ENCODE data around the gene PPP4R3B. TPM values are rescaled to one million over a fixed set of nuclear protein-coding genes. Genes with fewer than 3 reads are reported as not detected.

Gene PPP4R3B
- total RNA-seq, 1 donor from 2014 or later, result 38.2 TPM

GRCh38 chr2:55636831-55637230, 19.4 kb upstream of the PPP4R3B start:
- Mint-ChIP-seq H3K27me3 (ENCODE audit: low read depth, unreplicated experiment) (no peaks in the 10 kb centered on the region), H3K36me3 (ENCODE audit: low read depth, unreplicated experiment) (peaks cover 4% of the 10 kb centered on the region), H3K9me3 (ENCODE audit: unreplicated experiment) (no peaks in the 10 kb centered on the region), H3K27ac (ENCODE audit: unreplicated experiment) (no peak overlapping the region), H3K4me1 (ENCODE audit: low read depth, unreplicated experiment) (no peaks in the 10 kb centered on the region), H3K4me3 (ENCODE audit: unreplicated experiment) (no peak overlapping the region)
- Histone ChIP-seq H2AFZ (ENCODE audit: low read depth, low read length) (no peak overlapping the region), H4K20me1 (ENCODE audit: insufficient read depth, low read length) (no peaks in the 10 kb centered on the region), H3K27me3 (ENCODE audit: insufficient read depth, low read length) (no peaks in the 10 kb centered on the region), H3K4me2 (ENCODE audit: low read length) (no peak overlapping the region), H3K4me1 (ENCODE audit: insufficient read depth, low read length) (no peaks in the 10 kb centered on the region), H3K4me3 (ENCODE audit: insufficient read depth, low read depth, low read length) (no peak overlapping the region), H3K36me3 (ENCODE audit: insufficient read depth, low read length) (peaks cover 22% of the 10 kb centered on the region), H3K27ac (ENCODE audit: low read depth, low read length) (no peak overlapping the region), H3K79me2 (ENCODE audit: insufficient read depth, low read length) (no peaks in the 10 kb centered on the region), H3K9ac (ENCODE audit: low read length) (no peak overlapping the region), H3K9me3 (ENCODE audit: insufficient read depth, low read depth, low read length) (no peaks in the 10 kb centered on the region)
- DNase-seq (ENCODE audit: low read depth) (no peak), FAIRE-seq (no peak)
- TF ChIP-seq CTCF (IDR thresholded peaks at IDR 0.05; ENCODE audit: insufficient read depth, low read depth, low read length) (no peak), EZH2 (IDR thresholded peaks at IDR 0.05; ENCODE audit: insufficient read depth, low read length) (no peak)

GRCh38 chr2:55628931-55629330, 11.5 kb upstream of the PPP4R3B start:
- H2AFZ ChIP-seq (ENCODE audit: low read depth, low read length), result no peak overlapping the region
- no peaks in the 10 kb centered on the region for H3K79me2 ChIP-seq (ENCODE audit: insufficient read depth, low read length)
- DNase-seq (ENCODE audit: low read depth) (no peak), FAIRE-seq (no peak)
- no peaks in the 10 kb centered on the region for H3K27me3 ChIP-seq (ENCODE audit: insufficient read depth, low read length)
- Mint-ChIP-seq H3K4me1 (ENCODE audit: low read depth, unreplicated experiment) (peaks cover 6% of the 10 kb centered on the region), H3K27ac (ENCODE audit: unreplicated experiment) (no peak overlapping the region), H3K27me3 (ENCODE audit: low read depth, unreplicated experiment) (no peaks in the 10 kb centered on the region), H3K36me3 (ENCODE audit: low read depth, unreplicated experiment) (peaks cover 8% of the 10 kb centered on the region), H3K9me3 (ENCODE audit: unreplicated experiment) (no peaks in the 10 kb centered on the region), H3K4me3 (ENCODE audit: unreplicated experiment) (no peak overlapping the region)
- H3K4me3 ChIP-seq (ENCODE audit: insufficient read depth, low read depth, low read length), result no peak overlapping the region
- H3K27ac ChIP-seq (ENCODE audit: low read depth, low read length), result no peak overlapping the region
- TF ChIP-seq CTCF (IDR thresholded peaks at IDR 0.05; ENCODE audit: insufficient read depth, low read depth, low read length), result no peak
- no peak for TF ChIP-seq EZH2 (IDR thresholded peaks at IDR 0.05; ENCODE audit: insufficient read depth, low read length)
- no peaks in the 10 kb centered on the region for H4K20me1 ChIP-seq (ENCODE audit: insufficient read depth, low read length)
- H3K36me3 ChIP-seq (ENCODE audit: insufficient read depth, low read length), result no peaks in the 10 kb centered on the region
- H3K4me1 ChIP-seq (ENCODE audit: insufficient read depth, low read length), result no peaks in the 10 kb centered on the region
- H3K4me2 ChIP-seq (ENCODE audit: low read length), result no peak overlapping the region
- H3K9ac ChIP-seq (ENCODE audit: low read length), result no peak overlapping the region
- no peaks in the 10 kb centered on the region for H3K9me3 ChIP-seq (ENCODE audit: insufficient read depth, low read depth, low read length)

- TF ChIP-seq EZH2 (IDR thresholded peaks at IDR 0.05; ENCODE audit: insufficient read depth, low read length) (no peak), CTCF (IDR thresholded peaks at IDR 0.05; ENCODE audit: insufficient read depth, low read depth, low read length) (no peak)
- H3K27me3 ChIP-seq (ENCODE audit: insufficient read depth, low read length), result no peaks in the 10 kb centered on the region
- no peaks in the 10 kb centered on the region for H3K4me1 ChIP-seq (ENCODE audit: insufficient read depth, low read length)
- Mint-ChIP-seq H3K27me3 (ENCODE audit: low read depth, unreplicated experiment) (no peaks in the 10 kb centered on the region), H3K9me3 (ENCODE audit: unreplicated experiment) (no peaks in the 10 kb centered on the region), H3K4me3 (ENCODE audit: unreplicated experiment) (no peak overlapping the region), H3K4me1 (ENCODE audit: low read depth, unreplicated experiment) (peaks cover 6% of the 10 kb centered on the region), H3K27ac (ENCODE audit: unreplicated experiment) (no peak overlapping the region), H3K36me3 (ENCODE audit: low read depth, unreplicated experiment) (peaks cover 8% of the 10 kb centered on the region)
- no peak overlapping the region for H3K4me3 ChIP-seq (ENCODE audit: insufficient read depth, low read depth, low read length)
- H2AFZ ChIP-seq (ENCODE audit: low read depth, low read length), result no peak overlapping the region
- H3K9me3 ChIP-seq (ENCODE audit: insufficient read depth, low read depth, low read length), result no peaks in the 10 kb centered on the region
- no peak overlapping the region for H3K4me2 ChIP-seq (ENCODE audit: low read length)
- H3K79me2 ChIP-seq (ENCODE audit: insufficient read depth, low read length), result no peaks in the 10 kb centered on the region
- DNase-seq (ENCODE audit: low read depth) (no peak), FAIRE-seq (no peak)
- no peaks in the 10 kb centered on the region for H3K36me3 ChIP-seq (ENCODE audit: insufficient read depth, low read length)
- H3K9ac ChIP-seq (ENCODE audit: low read length), result no peak overlapping the region
- no peak overlapping the region for H3K27ac ChIP-seq (ENCODE audit: low read depth, low read length)
- H4K20me1 ChIP-seq (ENCODE audit: insufficient read depth, low read length), result no peaks in the 10 kb centered on the region
These were observed 10.5 kb upstream of the PPP4R3B start for GRCh38 chr2:55627915-55628314.

All from astrocyte (in vitro differentiated cells and primary cell).